ENCODE data around the gene CCDC6.
"Not testable (repeated sequence)": the region's sequence is repeated elsewhere in the genome, so short reads cannot be mapped to it uniquely, and the experiment has no call there.

CCDC6 gene

GRCh38 chr10:59881640-59882039, 24.7 kb downstream of the CCDC6 start:
- no peak for DNase-seq (ENCODE audit: low spot score in 2 of 2)
- H3K27me3 ChIP-seq (ENCODE audit: low read depth), result no peaks in the 10 kb centered on the region
- in situ Hi-C loops (cut with MboI; ENCODE audit: low sequenced_read_pairs), result no loop called here
- no peaks in the 10 kb centered on the region for H3K4me1 ChIP-seq
- H3K36me3 ChIP-seq (replicated peaks), result no peaks in the 10 kb centered on the region; the same call in 1 of the 2 replicates
- H3K4me3 ChIP-seq, result no peak overlapping the region
- no peaks in the 10 kb centered on the region for H3K9me3 ChIP-seq

GRCh38 chr10:59880971-59881510, 25.3 kb downstream of the CCDC6 start:
- Histone ChIP-seq H3K27me3 (ENCODE audit: low read depth) (no peaks in the 10 kb centered on the region), H3K4me3 (no peak overlapping the region), H3K36me3 (replicated peaks) (no peaks in the 10 kb centered on the region; the same call in 1 of the 2 replicates), H3K4me1 (no peaks in the 10 kb centered on the region), H3K9me3 (no peaks in the 10 kb centered on the region)
- in situ Hi-C loops (cut with MboI; ENCODE audit: low sequenced_read_pairs), result no loop called here
- DNase-seq (ENCODE audit: low spot score in 2 of 2), result no peak

DNA sequence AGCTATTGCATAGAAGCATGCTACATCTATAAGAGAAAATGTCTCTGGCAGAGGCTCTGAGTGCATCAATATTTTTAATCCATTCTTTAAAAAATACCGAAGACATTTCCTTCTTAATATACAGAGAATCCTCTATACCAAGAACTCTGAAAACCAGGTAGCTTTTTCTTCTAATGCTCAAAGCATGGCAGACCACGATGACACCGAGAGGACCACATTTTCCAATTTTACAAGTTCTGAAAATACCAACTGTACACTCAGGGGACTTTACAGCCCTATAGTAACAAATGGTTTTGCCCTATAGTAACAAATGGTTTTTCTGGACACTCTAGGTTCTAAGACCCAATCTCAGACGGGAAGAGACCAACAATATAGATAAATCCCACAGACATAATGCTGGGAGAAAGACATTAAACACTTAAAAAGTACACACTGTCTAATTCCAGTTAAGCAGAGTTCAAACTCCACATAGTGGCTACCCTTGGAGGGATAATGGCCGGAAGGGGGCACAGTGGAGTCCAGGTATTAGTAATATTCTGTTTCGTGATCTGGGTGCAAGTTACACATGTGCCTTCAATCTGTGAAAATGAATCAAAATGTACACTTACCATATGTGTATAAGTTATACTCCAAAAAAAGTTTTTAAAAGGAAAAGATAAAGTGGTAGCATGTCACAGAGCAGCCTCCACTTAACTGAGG, 26.2 kb downstream of the CCDC6 start:
- no peaks in the 10 kb centered on the region; the same call in 1 of the 2 replicates for H3K36me3 ChIP-seq (replicated peaks)
- H3K4me1 ChIP-seq, result no peaks in the 10 kb centered on the region
- no peak overlapping the region for H3K4me3 ChIP-seq
- no peaks in the 10 kb centered on the region for H3K9me3 ChIP-seq
- no peak for DNase-seq (ENCODE audit: low spot score in 2 of 2)
- no peaks in the 10 kb centered on the region for H3K27me3 ChIP-seq (ENCODE audit: low read depth)
- in situ Hi-C loops (cut with MboI; ENCODE audit: low sequenced_read_pairs), result no loop called here

GRCh38 chr10:59879363-59879913, 26.9 kb downstream of the CCDC6 start:
- Histone ChIP-seq H3K4me3 (no peak overlapping the region), H3K4me1 (no peaks in the 10 kb centered on the region; the same call in none of the 2 replicates), H3K27me3 (ENCODE audit: low read depth) (no peaks in the 10 kb centered on the region), H3K36me3 (replicated peaks) (no peaks in the 10 kb centered on the region; the same call in 1 of the 2 replicates), H3K9me3 (no peaks in the 10 kb centered on the region)
- in situ Hi-C loops (cut with MboI; ENCODE audit: low sequenced_read_pairs), result no loop called here
- no peak for DNase-seq (ENCODE audit: low spot score in 2 of 2)

DNA sequence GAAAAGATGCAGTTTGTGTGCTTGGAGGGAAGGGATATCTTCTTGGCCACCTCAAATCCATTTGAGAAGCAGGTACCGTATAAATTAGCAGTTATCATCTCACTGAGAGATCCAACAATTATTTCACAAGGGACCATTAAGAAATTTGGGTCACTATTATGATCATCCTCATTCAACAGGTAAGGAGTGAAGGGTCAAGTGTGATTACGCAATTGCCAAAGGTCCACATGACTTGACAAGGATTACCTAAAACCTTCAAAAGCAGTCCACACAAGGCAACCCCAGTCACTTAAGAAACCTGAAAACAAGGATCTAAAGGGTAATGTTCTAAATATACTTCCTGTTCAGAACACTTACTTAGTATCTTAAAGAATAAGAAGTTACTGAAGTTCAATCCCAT, 27.4 kb downstream of the CCDC6 start:
- in situ Hi-C loops (cut with MboI; ENCODE audit: low sequenced_read_pairs), result no loop called here
- Histone ChIP-seq H3K9me3 (no peaks in the 10 kb centered on the region), H3K36me3 (replicated peaks) (no peaks in the 10 kb centered on the region; the same call in 1 of the 2 replicates), H3K27me3 (ENCODE audit: low read depth) (no peaks in the 10 kb centered on the region), H3K4me3 (no peak overlapping the region), H3K4me1 (no peaks in the 10 kb centered on the region; the same call in none of the 2 replicates)
- no peak for DNase-seq (ENCODE audit: low spot score in 2 of 2)

GRCh38 chr10:59878289-59878688, 28.1 kb downstream of the CCDC6 start:
- in situ Hi-C loops (cut with MboI; ENCODE audit: low sequenced_read_pairs), result no loop called here
- no peaks in the 10 kb centered on the region; the same call in none of the 2 replicates for H3K4me1 ChIP-seq

DNA sequence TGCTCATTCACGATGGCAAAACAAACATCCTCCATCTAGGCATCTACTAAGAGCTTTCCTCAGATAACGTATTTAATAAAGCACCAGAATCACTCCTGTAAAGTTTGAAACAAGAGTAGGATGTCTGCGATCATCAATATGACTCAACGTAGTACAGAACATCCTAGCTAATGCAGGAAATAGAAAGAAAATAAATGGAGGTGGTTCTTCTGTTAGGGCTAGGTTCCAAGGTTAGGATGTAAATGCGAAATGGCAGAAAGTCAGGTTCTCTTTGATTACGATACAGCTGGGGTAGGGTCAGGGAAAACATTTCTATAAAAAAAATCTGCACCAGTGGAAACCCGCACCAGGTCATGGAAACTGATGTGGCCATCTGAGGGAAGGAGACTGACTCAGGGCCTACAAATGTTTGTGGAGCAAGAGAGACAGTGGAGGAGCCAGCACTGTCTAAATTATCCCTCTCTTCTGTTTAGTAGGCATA, 29.1 kb downstream of the CCDC6 start:
- Histone ChIP-seq H3K4me3 (no peak overlapping the region), H3K9me3 (no peaks in the 10 kb centered on the region), H3K27me3 (ENCODE audit: low read depth) (no peaks in the 10 kb centered on the region), H3K36me3 (replicated peaks) (no peaks in the 10 kb centered on the region), H3K4me1 (no peaks in the 10 kb centered on the region; the same call in none of the 2 replicates)
- in situ Hi-C loops (cut with MboI; ENCODE audit: low sequenced_read_pairs), result no loop called here
- no peak for DNase-seq (ENCODE audit: low spot score in 2 of 2)

More at GRCh38 chr10:59878289-59878688, 28.1 kb downstream of the CCDC6 start:
- H3K27me3 ChIP-seq (ENCODE audit: low read depth), result no peaks in the 10 kb centered on the region
- no peak overlapping the region for H3K4me3 ChIP-seq
- no peaks in the 10 kb centered on the region; the same call in 1 of the 2 replicates for H3K36me3 ChIP-seq (replicated peaks)
- no peaks in the 10 kb centered on the region for H3K9me3 ChIP-seq
- no peak for DNase-seq (ENCODE audit: low spot score in 2 of 2)

DNA sequence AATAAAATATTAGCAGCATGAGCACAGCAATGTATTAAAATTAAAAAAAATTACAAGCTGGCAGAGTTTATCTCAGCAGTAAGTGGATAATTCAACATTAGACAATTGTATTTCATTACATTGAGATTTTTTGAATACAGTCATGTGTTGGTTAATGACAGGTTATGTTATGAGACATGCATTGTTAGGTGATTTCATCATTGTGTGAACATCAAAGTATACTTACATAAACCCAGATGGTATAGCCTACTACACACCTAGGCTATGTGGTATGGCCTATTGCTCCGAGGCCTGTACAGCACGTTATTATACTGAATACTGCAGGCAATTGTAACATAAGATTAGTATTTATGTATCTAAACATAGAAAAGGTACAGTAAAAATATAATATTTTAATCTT, 29.7 kb downstream of the CCDC6 start:
- Histone ChIP-seq H3K36me3 (replicated peaks) (no peaks in the 10 kb centered on the region), H3K9me3 (no peaks in the 10 kb centered on the region), H3K4me1 (no peaks in the 10 kb centered on the region; the same call in none of the 2 replicates), H3K27me3 (ENCODE audit: low read depth) (no peaks in the 10 kb centered on the region), H3K4me3 (no peak overlapping the region)
- in situ Hi-C loops (cut with MboI; ENCODE audit: low sequenced_read_pairs), result no loop called here
- no peak for DNase-seq (ENCODE audit: low spot score in 2 of 2)

- in situ Hi-C loops (cut with MboI; ENCODE audit: low sequenced_read_pairs); DNase-seq (ENCODE audit: low spot score in 2 of 2); H3K27me3 ChIP-seq (ENCODE audit: low read depth); H3K9me3 ChIP-seq; H3K4me3 ChIP-seq; H3K36me3 ChIP-seq (replicated peaks); H3K4me1 ChIP-seq: not testable (repeated sequence)
These were observed 30.1 kb downstream of the CCDC6 start for GRCh38 chr10:59876208-59876607.

DNA sequence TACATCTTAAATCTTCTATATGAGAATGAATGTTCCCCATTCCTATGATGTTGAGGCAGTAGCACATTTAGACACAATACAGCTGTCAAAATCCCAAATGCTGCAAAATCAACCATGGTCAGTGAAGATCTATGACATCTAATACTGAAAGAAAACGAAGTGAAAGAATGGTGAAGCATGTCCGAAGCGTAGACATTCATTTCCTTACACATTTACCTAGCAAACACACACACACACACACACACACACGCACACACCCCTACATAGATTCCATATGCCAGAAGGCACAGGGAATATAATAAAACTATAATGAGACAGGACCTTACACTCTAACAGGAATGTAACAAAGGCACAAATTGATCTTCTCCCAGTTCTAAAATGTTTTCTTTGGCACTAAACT, 32.5 kb downstream of the CCDC6 start:
- DNase-seq (ENCODE audit: low spot score in 2 of 2), result no peak
- Histone ChIP-seq H3K27me3 (ENCODE audit: low read depth) (no peaks in the 10 kb centered on the region), H3K4me3 (no peak overlapping the region), H3K9me3 (no peaks in the 10 kb centered on the region), H3K36me3 (replicated peaks) (no peaks in the 10 kb centered on the region), H3K4me1 (peaks cover 2% of the 10 kb centered on the region)
- in situ Hi-C loops (cut with MboI; ENCODE audit: low sequenced_read_pairs), result no loop called here

- in situ Hi-C loops (cut with MboI; ENCODE audit: low sequenced_read_pairs), result no loop called here
- Histone ChIP-seq H3K4me3 (no peak overlapping the region), H3K36me3 (replicated peaks) (no peaks in the 10 kb centered on the region), H3K4me1 (peaks cover 4% of the 10 kb centered on the region), H3K27me3 (ENCODE audit: low read depth) (no peaks in the 10 kb centered on the region), H3K9me3 (no peaks in the 10 kb centered on the region)
- DNase-seq (ENCODE audit: low spot score in 2 of 2), result no peak
These were observed 33.4 kb downstream of the CCDC6 start for GRCh38 chr10:59872892-59873463.

- H3K27me3 ChIP-seq (ENCODE audit: low read depth), result no peaks in the 10 kb centered on the region
- H3K4me1 ChIP-seq, result peaks cover 11% of the 10 kb centered on the region
- no peak overlapping the region for H3K4me3 ChIP-seq
- H3K9me3 ChIP-seq, result no peaks in the 10 kb centered on the region
- in situ Hi-C loops (cut with MboI; ENCODE audit: low sequenced_read_pairs), result no loop called here
- no peak for DNase-seq (ENCODE audit: low spot score in 2 of 2)
- H3K36me3 ChIP-seq (replicated peaks), result no peaks in the 10 kb centered on the region
These were observed 36.2 kb downstream of the CCDC6 start for GRCh38 chr10:59870152-59870551.

- in situ Hi-C loops (cut with MboI; ENCODE audit: low sequenced_read_pairs), result no loop called here
- Histone ChIP-seq H3K27me3 (ENCODE audit: low read depth) (no peaks in the 10 kb centered on the region), H3K36me3 (replicated peaks) (no peaks in the 10 kb centered on the region), H3K4me1 (peaks cover 15% of the 10 kb centered on the region), H3K4me3 (no peak overlapping the region), H3K9me3 (no peaks in the 10 kb centered on the region)
- no peak for DNase-seq (ENCODE audit: low spot score in 2 of 2)
These were observed 36.8 kb downstream of the CCDC6 start for GRCh38 chr10:59869594-59869940.
